ENCODE results near the gene VNN1.

- TF ChIP-seq EZH2 (IDR thresholded peaks at IDR 0.05; ENCODE audit: low read depth) = no peak
- no peak for TF ChIP-seq CTCF (conservative IDR thresholded peaks at IDR 0.05)
Observed at GRCh38 chr6:132673376-132674094, 40.3 kb downstream of the VNN1 start.
